NCI-H2196 (cell line): ENCODE data around the gene EXOC4.
"Not testable (repeated sequence)": the region's sequence is repeated elsewhere in the genome, so short reads cannot be mapped to it uniquely, and the experiment has no call there.

Experiments used
- DNase-seq: peaks from one replicate; lab custom pipeline; 2025; ENCODE audit not compliant: unreplicated experiment; lab: John Stamatoyannopoulos, UW

Gene EXOC4

GRCh38 chr7:133313575-133313974 is 60.7 kb downstream of the EXOC4 start:
- DNase-seq: no peak

- no peak for DNase-seq
Measured at GRCh38 chr7:133314084-133314483, 61.2 kb downstream of the EXOC4 start.

- DNase-seq: no peak
Measured at GRCh38 chr7:133315332-133316040, 62.6 kb downstream of the EXOC4 start.

GRCh38 chr7:133319842-133320241 is 67.0 kb downstream of the EXOC4 start:
- no peak for DNase-seq

GRCh38 chr7:133320891-133321290 is 68.0 kb downstream of the EXOC4 start:
- DNase-seq: no peak

GRCh38 chr7:133321366-133321765 is 68.5 kb downstream of the EXOC4 start:
- not testable (repeated sequence) for DNase-seq

- DNase-seq: not testable (repeated sequence)
Measured at GRCh38 chr7:133326745-133327144, 73.9 kb downstream of the EXOC4 start.

GRCh38 chr7:133328021-133328420 is 75.1 kb downstream of the EXOC4 start:
- DNase-seq: not testable (repeated sequence)

- no peak for DNase-seq
Measured at GRCh38 chr7:133330085-133330484, 77.2 kb downstream of the EXOC4 start.

GRCh38 chr7:133331861-133332260 is 79.0 kb downstream of the EXOC4 start:
- DNase-seq: no peak

- no peak for DNase-seq
Measured at GRCh38 chr7:133339772-133340171, 86.9 kb downstream of the EXOC4 start.

GRCh38 chr7:133344275-133344674 is 91.4 kb downstream of the EXOC4 start:
- DNase-seq: no peak

- DNase-seq: no peak
Measured at GRCh38 chr7:133345690-133346421, 93.0 kb downstream of the EXOC4 start.

GRCh38 chr7:133348250-133348649 is 95.4 kb downstream of the EXOC4 start:
- DNase-seq: no peak

GRCh38 chr7:133349101-133349500 is 96.2 kb downstream of the EXOC4 start:
- no peak for DNase-seq

GRCh38 chr7:133352430-133352829 is 99.6 kb downstream of the EXOC4 start:
- DNase-seq: no peak

- DNase-seq: no peak
Measured at GRCh38 chr7:133353775-133354174, 100.9 kb downstream of the EXOC4 start.

GRCh38 chr7:133354546-133355324 is 101.9 kb downstream of the EXOC4 start:
- DNase-seq: no peak

GRCh38 chr7:133355325-133355708 is 102.4 kb downstream of the EXOC4 start:
- DNase-seq: no peak

- DNase-seq: no peak
Measured at GRCh38 chr7:133355822-133356221, 102.9 kb downstream of the EXOC4 start.

- no peak for DNase-seq
Measured at GRCh38 chr7:133358708-133359107, 105.8 kb downstream of the EXOC4 start.

GRCh38 chr7:133359449-133359848 is 106.6 kb downstream of the EXOC4 start:
- no peak for DNase-seq
